Heart left ventricle (tissue), 16 donors: ENCODE results near the gene ZMYND15. TPM values are rescaled to one million over a fixed set of nuclear protein-coding genes. Genes with fewer than 3 reads are reported as not detected.

Experiments
- ATAC-seq, 4 donors: fragments of 200-7000 bp; cut with Tn5 transposase; one replicate each; pipeline ENCODE4 v1.9.1; 2020 to 2022; ENCODE audit warnings: moderate library complexity in 4 of 4, mild to moderate bottlenecking in 3 of 4, moderate number of reproducible peaks in 1 of 4
- DNase-seq, 5 donors: peaks; one replicate each; pipeline ENCODE4 v3.0.0-alpha.2; 2020
- H3K27ac ChIP-seq, 12 donors: fragments of 200-600 bp; sonication (generic) in 4 of 12; one replicate each; pipeline versions ENCODE4 v1.5.0 to v1.8.0; 2016 to 2022; ENCODE audit warnings: mild to moderate bottlenecking in 2 of 12
- H3K27me3 ChIP-seq, 9 donors: fragments of 200-600 bp; sonication (generic) in 2 of 9; one replicate each; pipeline versions ENCODE4 v1.5.1 to v1.8.0; 2016 to 2022; ENCODE audit warnings: mild to moderate bottlenecking in 3 of 9
- H3K36me3 ChIP-seq, 9 donors: fragments of 200-600 bp; sonication (generic) in 2 of 9; one replicate each; pipeline versions ENCODE4 v1.5.0 to v1.8.0; 2018 to 2022; ENCODE audit warnings: mild to moderate bottlenecking in 2 of 9
- H3K4me1 ChIP-seq, 12 donors: fragments of 200-600 bp; sonication (generic) in 4 of 12; one replicate each; pipeline versions ENCODE4 v1.5.0 to v1.8.0; 2016 to 2022; ENCODE audit warnings: mild to moderate bottlenecking in 3 of 12
- H3K4me3 ChIP-seq, 12 donors: fragments of 200-600 bp; sonication (generic) in 4 of 12; one replicate each; pipeline versions ENCODE4 v1.5.0 to v1.8.0; 2017 to 2022; ENCODE audit warnings: mild to moderate bottlenecking in 9 of 12, moderate library complexity in 4 of 12
- H3K9me3 ChIP-seq, 12 donors: fragments of 200-600 bp; sonication (generic) in 4 of 12; one replicate each; pipeline versions ENCODE4 v1.5.0 to v1.8.0; 2016 to 2022; ENCODE audit warnings: mild to moderate bottlenecking in 1 of 12
- CTCF ChIP-seq, 12 donors: fragments of 200-600 bp; sonication (generic) in 4 of 12; IDR thresholded peaks; one replicate each; pipeline versions ENCODE4 v1.5.0 to v1.8.0; 2018 to 2022; ENCODE audit warnings: antibody characterized with exemption in 12 of 12, mild to moderate bottlenecking in 5 of 12
- POLR2A ChIP-seq, 2 donors: fragments of 450-650 bp; IDR thresholded peaks; one replicate each; pipeline ENCODE4 v1.6.1; 2017; ENCODE audit warnings: antibody characterized with exemption in 2 of 2, mild to moderate bottlenecking in 2 of 2, moderate library complexity in 2 of 2
- WGBS, 4 donors: extraction: QIAGEN DNeasy Blood & Tissue Kit in 2 of 4; methylation state at CpG; one replicate each; pipeline versions ENCODE4 v1.1.5 to v1.1.7; 2013 to 2018; 5-methylcytosine and 5-hydroxymethylcytosine counted together
- intact Hi-C, 10 donors: fragments of 100-400 bp; cut with DNase I; formaldehyde crosslinking; loops; one replicate each; pipeline versions ENCODE4 v1.11.1 to v1.14.2; 2022
- polyA plus RNA-seq, 2 donors: library from polyadenylated mRNA; stranded (reverse); fragments of 200-250 nt; gene quantifications; one replicate each; pipeline ENCODE4 v1.2.3, GENCODE V29; 2013
- total RNA-seq, 9 donors: library from RNA; depleted of rRNA in 2 of 9; stranded (reverse); fragments of >200 nt in 2 of 9; fragmentation: NEBNext Ultra II Directional in 3 of 9; extraction: Animal tissue kit (Norgen Biotek cat#: 25700) in 3 of 9; gene quantifications; one replicate each; pipeline versions ENCODE4 v1.1.0 to v1.2.4, GENCODE V29; 2016 to 2023
- donor health status: ischemic (EF 13 %, LVEDD 7.1; RV severe dilation, severe dysfunction).
- donor health status: healthy with polysubstance abuse.
- donor health status: DM: no; HTN: yes; CAD: no.
- donor health status: DM: no; HTN: no; CAD: no.
- donor health status: ischemic (EF 25% LVEDD 6.9; RV normal size, moderate dysfunction).
- donor health status: ischemic (EF 25% LVEDD 5.7; RV mildly dilated, moderate dysfunction).
- donor health status: healthy.
- donor health status: DM: yes; HTN: yes; CAD: no.
- donor health status: ischemic (EF 35%, LVEDD 5.7; RV mildly dilated, moderate dysfunction).
- donor health status: nonischemic (EF 11% LVEDD 7.7; RV severe dilation, severe dysfunction).
- donor health status: DM: yes; HTN: yes; CAD: no.
- donor health status: PGD.
- donor health status: ischemic (EF 29% LVEDD 5.4; RV normal size, mild dysfunction).
- donor health status: nonischemic (EF 23%, LVEDD 6.1; RV moderate dilation, normal function).

The ZMYND15 gene
- total and polyA plus RNA-seq, 11 donors = 0.14 to 2.9 (median 0.36) TPM; not detected in 3

GRCh38 chr17:4733073-4733531 lies 6.5 kb upstream of the ZMYND15 start:
- peaks cover 0 to 55% (median 11%) of the 10 kb centered on the region in 12 donors for H3K4me1 ChIP-seq
- WGBS, 4 donors = 82 to 84% (median 84%) methylated on average over 6 of the region's 6 CpGs

GRCh38 chr17:4734857-4735475 lies 4.7 kb upstream of the ZMYND15 start:
- peak overlapping the region in 1 of 12 donors; percentile 91 for H3K27ac ChIP-seq
- intact Hi-C loops = loop anchor here (5.0 to 10.0 kb wide), 5 partner anchors 50 to 252 kb away; partner anchors contain the start of genes GLTPD2 (in 6 of the 10), VMO1 (in 6 of the 10) and CAMTA2 (in 1 of the 10)

More at GRCh38 chr17:4733073-4733531, 6.5 kb upstream of the ZMYND15 start:
- Histone ChIP-seq H3K27ac (peak overlapping the region in 3 of 12 donors; percentile 24 to 91 (median 62)), H3K36me3 (peaks cover 0 to 19% (median 0%) of the 10 kb centered on the region in 9 donors), H3K4me3 (no peak overlapping the region), H3K9me3 (no peaks in the 10 kb centered on the region), H3K27me3 (peaks cover 0 to 4% (median 0%) of the 10 kb centered on the region in 9 donors)
- intact Hi-C loops = loop anchor here (2.0 to 10.0 kb wide), 5 partner anchors 52 to 154 kb away; partner anchors contain the start of genes GLTPD2 (in 6 of the 10) and VMO1 (in 6 of the 10)
- peak in 2 of 5 donors; percentile 48 to 55 for DNase-seq
- no peak for ATAC-seq
- TF ChIP-seq CTCF (IDR thresholded peaks at IDR 0.05) (peak in 2 of 12 donors; percentile 8 to 10), POLR2A (IDR thresholded peaks at IDR 0.05) (no peak)

GRCh38 chr17:4735876-4736651 lies 3.6 kb upstream of the ZMYND15 start:
- WGBS, 4 donors = 72 to 77% (median 75%) methylated on average over 9 of the region's 9 CpGs
- Histone ChIP-seq H3K4me3 (no peak overlapping the region), H3K27ac (peak overlapping the region in 2 of 12 donors; percentile 20 to 79), H3K27me3 (peaks cover 0 to 15% (median 0%) of the 10 kb centered on the region in 9 donors), H3K4me1 (peaks cover 0 to 65% (median 18%) of the 10 kb centered on the region in 12 donors), H3K9me3 (no peaks in the 10 kb centered on the region), H3K36me3 (peaks cover 0 to 19% (median 0%) of the 10 kb centered on the region in 9 donors)
- ATAC-seq (peak in 2 of 4 donors; percentile 1 to 5), DNase-seq (no peak)
- intact Hi-C loops = loop anchor here in 4 of 10 donors (5.0 to 10.0 kb wide), 3 partner anchors 49 to 251 kb away; partner anchors contain the start of genes CAMTA2 (in 1 of the 4), GLTPD2 (in 1 of the 4) and VMO1 (in 1 of the 4)
- TF ChIP-seq CTCF (IDR thresholded peaks at IDR 0.05) (no peak), POLR2A (IDR thresholded peaks at IDR 0.05) (no peak)

More at GRCh38 chr17:4734857-4735475, 4.7 kb upstream of the ZMYND15 start:
- ATAC-seq = no peak
- Histone ChIP-seq H3K27me3 (peaks cover 0 to 15% (median 0%) of the 10 kb centered on the region in 9 donors), H3K4me1 (peaks cover 0 to 66% (median 20%) of the 10 kb centered on the region in 12 donors), H3K9me3 (no peaks in the 10 kb centered on the region), H3K4me3 (no peak overlapping the region), H3K36me3 (peaks cover 0 to 19% (median 0%) of the 10 kb centered on the region in 9 donors)
- no peak for DNase-seq
- 90 to 94% (median 91%) methylated on average over 8 of the region's 8 CpGs for WGBS, 4 donors
- TF ChIP-seq POLR2A (IDR thresholded peaks at IDR 0.05) = no peak
- no peak for TF ChIP-seq CTCF (IDR thresholded peaks at IDR 0.05)
